H9 (cell line): ENCODE measurements around the gene SMPX. TPM values are rescaled to one million over a fixed set of nuclear protein-coding genes. Genes with fewer than 3 reads are reported as not detected.

Experiments
- DNase-seq: peaks from one replicate; pipeline ENCODE4 v3.0.0-alpha.2; 2017
- H2AFZ ChIP-seq: one replicate; pipeline ENCODE4 v1.6.1; 2013; ENCODE audit warnings: mild to moderate bottlenecking, low read length, control low read depth, moderate library complexity
- H2AK5ac ChIP-seq: 2 replicates; pipeline ENCODE4 v1.6.1; 2013; ENCODE audit warnings: low read length, control low read depth, mixed read lengths; ENCODE audit not compliant: insufficient read length
- H2BK120ac ChIP-seq: one replicate; pipeline ENCODE4 v1.6.1; 2013; ENCODE audit warnings: low read depth, mild to moderate bottlenecking, low read length, control low read depth, inconsistent platforms; ENCODE audit not compliant: poor library complexity, severe bottlenecking
- H2BK12ac ChIP-seq: 2 replicates; pipeline ENCODE4 v1.6.1; 2013; ENCODE audit warnings: low read length, control low read depth, mixed read lengths, low read depth; ENCODE audit not compliant: insufficient read length
- H2BK15ac ChIP-seq: 2 replicates; pipeline ENCODE4 v1.6.1; 2013; ENCODE audit warnings: low read depth, low read length, control low read depth
- H2BK20ac ChIP-seq: one replicate; pipeline ENCODE4 v1.6.1; 2013; ENCODE audit warnings: low read depth, mild to moderate bottlenecking, low read length, control low read depth, inconsistent platforms; ENCODE audit not compliant: poor library complexity, severe bottlenecking
- H2BK5ac ChIP-seq: 2 replicates; pipeline ENCODE4 v1.6.1; 2013; ENCODE audit warnings: low read length, control low read depth, mixed read lengths; ENCODE audit not compliant: insufficient read length
- H3K14ac ChIP-seq: 2 replicates; pipeline ENCODE4 v1.6.1; 2013; ENCODE audit warnings: low read length, control low read depth; ENCODE audit not compliant: insufficient read depth
- H3K18ac ChIP-seq: 2 replicates; pipeline ENCODE4 v1.6.1; 2013; ENCODE audit warnings: low read depth, mild to moderate bottlenecking, mixed read lengths, low read length, control low read depth; ENCODE audit not compliant: insufficient read length
- H3K23ac ChIP-seq: 2 replicates; pipeline ENCODE4 v1.6.1; 2013; ENCODE audit warnings: low read length, control low read depth, mixed read lengths, low read depth; ENCODE audit not compliant: insufficient read length
- H3K23me2 ChIP-seq: 2 replicates; pipeline ENCODE4 v1.6.1; 2013; ENCODE audit warnings: low read depth, mild to moderate bottlenecking, mixed read lengths, low read length, control low read depth; ENCODE audit not compliant: insufficient read length, poor library complexity, severe bottlenecking
- H3K27ac ChIP-seq: 2 replicates; pipeline ENCODE4 v1.5.1; 2013; ENCODE audit warnings: low read length, control low read depth, mixed read lengths, low read depth; ENCODE audit not compliant: insufficient read length
- H3K27me3 ChIP-seq: 2 replicates; pipeline ENCODE4 v1.6.1; 2013; ENCODE audit warnings: low read length, control low read depth, inconsistent platforms; ENCODE audit not compliant: insufficient read depth
- H3K4ac ChIP-seq: 2 replicates; pipeline ENCODE4 v1.6.1; 2013; ENCODE audit warnings: low read depth, mild to moderate bottlenecking, control low read depth, inconsistent platforms, low read length, moderate library complexity
- H3K4me1 ChIP-seq: 2 replicates; pipeline ENCODE4 v1.6.1; 2013; ENCODE audit warnings: low read length, control low read depth, inconsistent platforms; ENCODE audit not compliant: insufficient read depth
- H3K4me2 ChIP-seq: 2 replicates; pipeline ENCODE4 v1.6.1; 2013; ENCODE audit warnings: low read length, control low read depth, mixed read lengths; ENCODE audit not compliant: insufficient read length, insufficient read depth
- H3K56ac ChIP-seq: 2 replicates; pipeline ENCODE4 v1.6.1; 2013; ENCODE audit warnings: low read depth, mild to moderate bottlenecking, mixed read lengths, low read length, control low read depth; ENCODE audit not compliant: insufficient read length
- H3K79me1 ChIP-seq: 2 replicates; pipeline ENCODE4 v1.6.1; 2013; ENCODE audit warnings: low read depth, mild to moderate bottlenecking, moderate library complexity, low read length, control low read depth, inconsistent platforms; ENCODE audit not compliant: insufficient read depth, poor library complexity, severe bottlenecking
- H3K79me2 ChIP-seq: 2 replicates; pipeline ENCODE4 v1.6.1; 2013; ENCODE audit warnings: low read length, control low read depth, inconsistent platforms; ENCODE audit not compliant: insufficient read depth
- H3K9ac ChIP-seq: 2 replicates; pipeline ENCODE4 v1.6.1; 2013; ENCODE audit warnings: low read length, control low read depth, mixed read lengths; ENCODE audit not compliant: insufficient read length; ENCODE audit errors: extremely low read depth
- H3K9me3 ChIP-seq: one replicate; pipeline ENCODE4 v1.6.1; 2013; ENCODE audit warnings: low read depth, low read length, inconsistent platforms; ENCODE audit not compliant: control insufficient read depth
- H3T11ph ChIP-seq: one replicate; pipeline ENCODE4 v1.6.1; 2013; ENCODE audit warnings: mild to moderate bottlenecking, low read length, control low read depth, inconsistent platforms
- H4K20me1 ChIP-seq: one replicate; pipeline ENCODE4 v1.6.1; 2013; ENCODE audit not compliant: control insufficient read depth, insufficient read length, insufficient read depth
- H4K5ac ChIP-seq: 2 replicates; pipeline ENCODE4 v1.6.1; 2013; ENCODE audit warnings: low read depth, mild to moderate bottlenecking, mixed read lengths, low read length, control low read depth; ENCODE audit not compliant: insufficient read length
- H4K8ac ChIP-seq: replicated peaks from 2 replicates; pipeline ENCODE4 v1.6.1; 2013; ENCODE audit warnings: low read length, control low read depth, mixed read lengths, low read depth; ENCODE audit not compliant: insufficient read length
- H4K91ac ChIP-seq: 2 replicates; pipeline ENCODE4 v1.6.1; 2013; ENCODE audit warnings: low read depth, mild to moderate bottlenecking, moderate library complexity, mixed read lengths, low read length, control low read depth; ENCODE audit not compliant: insufficient read length
- H3K27ac Mint-ChIP-seq, 3 experiments: 2 replicates in 2 of 3; 3 replicates in 1 of 3; pipeline ENCODE4 v1.8.0; 2020 to 2021; ENCODE audit warnings: mixed read lengths in 3 of 3, mild to moderate bottlenecking in 1 of 3, moderate library complexity in 1 of 3
- H3K27me3 Mint-ChIP-seq: 2 replicates; pipeline ENCODE4 v1.8.0; 2021; ENCODE audit warnings: low read depth, mild to moderate bottlenecking, moderate library complexity, mixed read lengths
- H3K36me3 Mint-ChIP-seq, 3 experiments: 2 replicates in 2 of 3; 3 replicates in 1 of 3; pipeline ENCODE4 v1.8.0; 2020 to 2021; ENCODE audit warnings: low read depth in 3 of 3, mixed read lengths in 3 of 3; ENCODE audit not compliant: insufficient read depth in 1 of 3
- H3K4me1 Mint-ChIP-seq, 2 experiments: 2 replicates each; pipeline ENCODE4 v1.8.0; 2020; ENCODE audit warnings: mixed read lengths in 2 of 2
- H3K4me3 Mint-ChIP-seq, 2 experiments: 2 replicates in 1 of 2; 3 replicates in 1 of 2; pipeline ENCODE4 v1.8.0; 2020 to 2021; ENCODE audit warnings: mild to moderate bottlenecking in 2 of 2, mixed read lengths in 2 of 2, moderate library complexity in 1 of 2
- H3K9me3 Mint-ChIP-seq, 2 experiments: 2 replicates in 1 of 2; 3 replicates in 1 of 2; pipeline ENCODE4 v1.8.0; 2020; ENCODE audit warnings: mild to moderate bottlenecking in 2 of 2, mixed read lengths in 2 of 2, moderate library complexity in 1 of 2
- CTCF ChIP-seq: fragments of 200-600 bp; sonication (generic); conservative IDR thresholded peaks from 3 replicates; pipeline ENCODE4 v1.8.0; 2021; ENCODE audit warnings: antibody characterized with exemption, mild to moderate bottlenecking
- WGBS: extraction: QIAGEN DNeasy Blood & Tissue Kit; methylation state at CpG from one replicate; pipeline ENCODE4 v1.1.7; 2013; ENCODE audit warnings: missing lambda C conversion rate, low lambda C conversion rate, mixed read lengths; ENCODE audit not compliant: insufficient read length; ENCODE audit errors: extremely low coverage; 5-methylcytosine and 5-hydroxymethylcytosine counted together
- total RNA-seq: library from RNA; stranded (reverse); gene quantifications from 2 replicates; pipeline ENCODE4 v1.2.1, GENCODE V29; 2021

The SMPX gene
- total RNA-seq, 1 experiment from 2014 or later: not detected

- DNase-seq: no peak
Measured at GRCh38 chrX:21699136-21699535, 58.8 kb downstream of the SMPX start.

More at GRCh38 chrX:21699136-21699535, 58.8 kb downstream of the SMPX start:
- Histone ChIP-seq H3K56ac (no peak overlapping the region), H3K9me3 (no peaks in the 10 kb centered on the region), H4K8ac (no peak overlapping the region), H3T11ph (no peak overlapping the region), H3K79me2 (no peaks in the 10 kb centered on the region), H3K79me1 (no peaks in the 10 kb centered on the region), H3K27ac (no peak overlapping the region), H4K5ac (no peak overlapping the region), H3K23me2 (no peaks in the 10 kb centered on the region), H3K4me2 (no peak overlapping the region), H2AFZ (no peak overlapping the region), H3K18ac (no peak overlapping the region), H3K27me3 (no peaks in the 10 kb centered on the region), H2BK12ac (no peak overlapping the region), H3K23ac (no peak overlapping the region), H2BK120ac (no peak overlapping the region), H3K9ac (no peak overlapping the region), H2BK15ac (no peak overlapping the region), H3K14ac (no peak overlapping the region), H2BK5ac (no peak overlapping the region), H4K91ac (no peak overlapping the region), H3K4ac (no peak overlapping the region), H4K20me1 (no peaks in the 10 kb centered on the region), H2AK5ac (no peak overlapping the region), H2BK20ac (no peak overlapping the region), H3K4me1 (no peaks in the 10 kb centered on the region; the same call in 1 of the 2 replicates)
- peaks cover 0 to 29% of the 10 kb centered on the region in 2 experiments; a peak in 3 of 5 replicates for H3K9me3 Mint-ChIP-seq
- WGBS: no CpG with 5 or more reads among the region's 3 CpGs
- no peaks in the 10 kb centered on the region; a peak in 1 of 7 replicates for H3K36me3 Mint-ChIP-seq
- no peak overlapping the region for H3K4me3 Mint-ChIP-seq
- H3K27ac Mint-ChIP-seq: no peak overlapping the region; a peak in 1 of 7 replicates
- H3K27me3 Mint-ChIP-seq: no peaks in the 10 kb centered on the region
- no peak for TF ChIP-seq CTCF
- peaks cover 9% of the 10 kb centered on the region in 2 experiments for H3K4me1 Mint-ChIP-seq
